Nephron (organoid): ENCODE data around the gene TINCR.

Experiments
- H3K27ac Mint-ChIP-seq, 3 experiments: 2 replicates each; pipeline ENCODE4 v1.8.0; 2020; ENCODE audit warnings: mixed read lengths in 3 of 3, mild to moderate bottlenecking in 2 of 3, moderate library complexity in 1 of 3
- H3K27me3 Mint-ChIP-seq: 2 replicates; pipeline ENCODE4 v1.8.0; 2021; ENCODE audit warnings: low read depth, mild to moderate bottlenecking, moderate library complexity, mixed read lengths
- H3K36me3 Mint-ChIP-seq: 2 replicates; pipeline ENCODE4 v1.8.0; 2020; ENCODE audit warnings: low read depth, mixed read lengths
- H3K4me1 Mint-ChIP-seq: 2 replicates; pipeline ENCODE4 v1.8.0; 2020; ENCODE audit warnings: mixed read lengths
- H3K4me3 Mint-ChIP-seq, 3 experiments: 2 replicates each; pipeline ENCODE4 v1.8.0; 2020; ENCODE audit warnings: mild to moderate bottlenecking in 3 of 3, mixed read lengths in 3 of 3, moderate library complexity in 2 of 3
- H3K9me3 Mint-ChIP-seq: 2 replicates; pipeline ENCODE4 v1.8.0; 2020; ENCODE audit warnings: mixed read lengths
- TF ChIP-seq, protein P1 (sequence below), 3 experiments: fragments of 200-600 bp; sonication (generic); IDR thresholded peaks; one replicate each; pipeline ENCODE4 v1.5.0; 2021; ENCODE audit warnings: antibody characterized with exemption in 3 of 3; ENCODE audit not compliant: unreplicated experiment in 3 of 3

TINCR gene

GRCh38 chr19:5515737-5516136, 52.0 kb downstream of the TINCR start:
- Mint-ChIP-seq H3K9me3 (peaks cover 22% of the 10 kb centered on the region), H3K4me3 (no peak overlapping the region)
- TF ChIP-seq, protein P1, sequence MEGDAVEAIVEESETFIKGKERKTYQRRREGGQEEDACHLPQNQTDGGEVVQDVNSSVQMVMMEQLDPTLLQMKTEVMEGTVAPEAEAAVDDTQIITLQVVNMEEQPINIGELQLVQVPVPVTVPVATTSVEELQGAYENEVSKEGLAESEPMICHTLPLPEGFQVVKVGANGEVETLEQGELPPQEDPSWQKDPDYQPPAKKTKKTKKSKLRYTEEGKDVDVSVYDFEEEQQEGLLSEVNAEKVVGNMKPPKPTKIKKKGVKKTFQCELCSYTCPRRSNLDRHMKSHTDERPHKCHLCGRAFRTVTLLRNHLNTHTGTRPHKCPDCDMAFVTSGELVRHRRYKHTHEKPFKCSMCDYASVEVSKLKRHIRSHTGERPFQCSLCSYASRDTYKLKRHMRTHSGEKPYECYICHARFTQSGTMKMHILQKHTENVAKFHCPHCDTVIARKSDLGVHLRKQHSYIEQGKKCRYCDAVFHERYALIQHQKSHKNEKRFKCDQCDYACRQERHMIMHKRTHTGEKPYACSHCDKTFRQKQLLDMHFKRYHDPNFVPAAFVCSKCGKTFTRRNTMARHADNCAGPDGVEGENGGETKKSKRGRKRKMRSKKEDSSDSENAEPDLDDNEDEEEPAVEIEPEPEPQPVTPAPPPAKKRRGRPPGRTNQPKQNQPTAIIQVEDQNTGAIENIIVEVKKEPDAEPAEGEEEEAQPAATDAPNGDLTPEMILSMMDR (IDR thresholded peaks at IDR 0.05; ENCODE audit: unreplicated experiment in 3 of 3) = peak in 1 of 3 experiments; percentile 13

GRCh38 chr19:5514001-5514400, 53.8 kb downstream of the TINCR start:
- H3K27ac Mint-ChIP-seq = no peak overlapping the region
- H3K4me3 Mint-ChIP-seq = no peak overlapping the region
- H3K36me3 Mint-ChIP-seq = no peaks in the 10 kb centered on the region
- H3K27me3 Mint-ChIP-seq = peaks cover 10% of the 10 kb centered on the region
- TF ChIP-seq, protein P1 (IDR thresholded peaks at IDR 0.05; ENCODE audit: unreplicated experiment in 3 of 3) = no peak
- no peaks in the 10 kb centered on the region for H3K4me1 Mint-ChIP-seq
- peaks cover 18% of the 10 kb centered on the region for H3K9me3 Mint-ChIP-seq

More at GRCh38 chr19:5515737-5516136, 52.0 kb downstream of the TINCR start:
- Mint-ChIP-seq H3K36me3 (no peaks in the 10 kb centered on the region), H3K27me3 (peaks cover 18% of the 10 kb centered on the region), H3K4me1 (no peaks in the 10 kb centered on the region), H3K27ac (no peak overlapping the region)

GRCh38 chr19:5512715-5513114, 55.0 kb downstream of the TINCR start:
- no peak overlapping the region for H3K4me3 Mint-ChIP-seq
- TF ChIP-seq, protein P1 (IDR thresholded peaks at IDR 0.05; ENCODE audit: unreplicated experiment in 3 of 3) = no peak
- H3K9me3 Mint-ChIP-seq = peaks cover 16% of the 10 kb centered on the region
- no peaks in the 10 kb centered on the region for H3K4me1 Mint-ChIP-seq
- H3K27ac Mint-ChIP-seq = no peak overlapping the region
- H3K27me3 Mint-ChIP-seq = peaks cover 10% of the 10 kb centered on the region
- H3K36me3 Mint-ChIP-seq = no peaks in the 10 kb centered on the region
